ENCODE measurements around the gene DYNLL1. TPM values are rescaled to one million over a fixed set of nuclear protein-coding genes. Genes with fewer than 3 reads are reported as not detected.

Gene DYNLL1
- total and polyA plus RNA-seq, 2 experiments from 2014 or later: 310 to 868 TPM

DNA sequence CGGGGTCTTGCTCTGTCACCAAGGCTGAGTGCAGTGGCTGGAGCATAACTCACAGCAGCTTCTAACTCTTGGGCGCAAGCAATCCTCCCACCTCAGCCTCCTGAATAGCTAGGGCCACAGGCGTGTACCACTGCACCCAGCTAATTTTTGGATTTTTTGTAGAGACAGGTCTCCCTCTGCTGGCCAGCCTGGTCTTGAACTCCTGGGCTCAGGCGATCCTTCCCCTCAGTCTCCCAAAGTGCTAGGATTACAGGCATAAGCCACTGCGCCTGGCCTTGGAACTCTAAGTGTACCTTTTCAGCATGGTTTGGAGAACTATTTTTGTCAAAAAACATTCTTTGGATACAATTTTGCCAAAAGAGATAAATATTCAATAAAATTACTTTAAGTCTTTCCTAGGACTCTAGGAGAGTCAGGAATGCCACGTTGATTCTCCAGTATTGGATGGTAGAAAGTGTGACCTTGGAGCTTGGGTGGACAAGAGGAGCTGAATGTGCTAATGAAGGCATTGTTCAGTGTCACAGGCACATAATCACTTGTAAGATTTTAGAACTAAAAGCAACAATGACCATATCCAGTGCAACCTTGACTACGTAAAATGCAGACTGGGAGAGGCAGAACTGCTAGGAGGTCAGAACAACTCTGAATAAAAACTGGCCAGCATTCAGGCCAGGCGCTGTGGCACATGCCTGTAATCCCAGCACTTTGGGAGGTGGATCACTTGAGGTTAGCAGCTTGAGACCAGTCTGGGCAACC, 29.2 kb upstream of the DYNLL1 start:
- Histone ChIP-seq H3K36me3 (ENCODE audit: insufficient read depth) (peaks cover 43% of the 10 kb centered on the region), H3K4me3 (0 out of 2 replicates have a peak overlapping the region, but pooled peaks have one; percentile 26), H3K4me1 (ENCODE audit: insufficient read depth) (peaks cover 10% of the 10 kb centered on the region; the same call in 1 of the 2 replicates), H3K79me2 (replicated peaks; ENCODE audit: insufficient read depth) (peaks cover 57% of the 10 kb centered on the region), H3F3A (replicated peaks; ENCODE audit: low read depth) (peaks cover 53% of the 10 kb centered on the region), H3K27ac (ENCODE audit: low read depth) (peak overlapping the region; percentile 79), H3K4me2 (0 out of 2 replicates have a peak overlapping the region, but pooled peaks have one; percentile 65), H3K27me3 (ENCODE audit: insufficient read depth) (0 out of 2 replicates have a peak, but pooled peaks cover 2% of the 10 kb centered on the region), H4K20me1 (replicated peaks; ENCODE audit: insufficient read depth) (peaks cover 50% of the 10 kb centered on the region), H3K9me2 (ENCODE audit: insufficient read depth) (no peaks in the 10 kb centered on the region), H2AFZ (no peak overlapping the region)
- Mint-ChIP-seq H3K27me3 (ENCODE audit: insufficient read depth, low read depth, poor library complexity) (peaks cover 10% of the 10 kb centered on the region), H3K4me3 (peak overlapping the region; percentile 34; the same call in 1 of the 3 replicates), H3K9me3 (no peaks in the 10 kb centered on the region), H3K36me3 (ENCODE audit: low read depth) (peaks cover 66% of the 10 kb centered on the region), H3K27ac (no peak overlapping the region), H3K4me1 (peaks cover 21% of the 10 kb centered on the region)
- ATAC-seq: peak; percentile 28
- peak; percentile 66 to 72 for TF ChIP-seq CTCF (conservative IDR thresholded peaks at IDR 0.05; ENCODE audit: low read depth in 2 of 2)
- no peak for TF ChIP-seq ZNF114 (CRISPR knock-in tag; IDR thresholded peaks at IDR 0.05)
- peak; percentile 77 for DNase-seq (ENCODE audit: low spot score)

DNA sequence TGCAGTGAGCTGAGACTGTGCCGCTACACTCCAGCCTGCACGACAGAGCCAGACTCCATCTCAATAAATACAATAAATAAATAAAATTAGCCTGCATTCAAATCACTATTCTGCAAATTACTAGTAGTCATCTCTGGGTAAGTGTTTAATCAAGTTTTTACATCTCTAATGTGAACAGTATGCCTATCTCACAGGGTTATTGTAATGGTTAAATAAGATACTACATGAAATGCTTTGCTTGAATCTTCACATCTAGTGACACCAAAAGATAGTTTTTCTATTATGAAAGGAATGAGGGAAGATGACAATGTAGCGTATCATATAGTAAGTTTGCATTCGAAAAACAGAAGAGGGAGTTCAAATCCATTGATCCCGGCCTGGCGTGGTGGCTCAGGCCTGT, 28.5 kb upstream of the DYNLL1 start:
- H2AFZ ChIP-seq: no peak overlapping the region
- H4K20me1 ChIP-seq (replicated peaks; ENCODE audit: insufficient read depth): peaks cover 47% of the 10 kb centered on the region
- Mint-ChIP-seq H3K4me3 (peak overlapping the region; percentile 96; the same call in 2 of the 3 replicates), H3K27ac (no peak overlapping the region), H3K27me3 (ENCODE audit: insufficient read depth, low read depth, poor library complexity) (peaks cover 10% of the 10 kb centered on the region), H3K9me3 (no peaks in the 10 kb centered on the region), H3K36me3 (ENCODE audit: low read depth) (peaks cover 59% of the 10 kb centered on the region), H3K4me1 (peaks cover 21% of the 10 kb centered on the region)
- peaks cover 36% of the 10 kb centered on the region for H3K36me3 ChIP-seq (ENCODE audit: insufficient read depth)
- peak overlapping the region; percentile 26 for H3K4me3 ChIP-seq
- peaks cover 57% of the 10 kb centered on the region for H3K79me2 ChIP-seq (replicated peaks; ENCODE audit: insufficient read depth)
- no peaks in the 10 kb centered on the region for H3K9me2 ChIP-seq (ENCODE audit: insufficient read depth)
- peaks cover 47% of the 10 kb centered on the region for H3F3A ChIP-seq (replicated peaks; ENCODE audit: low read depth)
- 0 out of 2 replicates have a peak overlapping the region, but pooled peaks have one; percentile 65 for H3K4me2 ChIP-seq
- H3K27me3 ChIP-seq (ENCODE audit: insufficient read depth): 0 out of 2 replicates have a peak, but pooled peaks cover 2% of the 10 kb centered on the region
- no peak for ATAC-seq
- peaks cover 10% of the 10 kb centered on the region; the same call in 1 of the 2 replicates for H3K4me1 ChIP-seq (ENCODE audit: insufficient read depth)
- DNase-seq (ENCODE audit: low spot score): no peak
- peak overlapping the region; percentile 79 for H3K27ac ChIP-seq (ENCODE audit: low read depth)
- TF ChIP-seq ZNF462 (CRISPR knock-in tag; IDR thresholded peaks at IDR 0.05): no peak
- TF ChIP-seq ZNF114 (CRISPR knock-in tag; IDR thresholded peaks at IDR 0.05): no peak
- TF ChIP-seq ZNF331 (CRISPR knock-in tag; IDR thresholded peaks at IDR 0.05; ENCODE audit: low read depth): no peak
- TF ChIP-seq EZH2 (IDR thresholded peaks at IDR 0.05; ENCODE audit: low read depth, unreplicated experiment): no peak
- TF ChIP-seq CREB1 (CRISPR knock-in tag; IDR thresholded peaks at IDR 0.05; ENCODE audit: low read depth): no peak
- TF ChIP-seq CTCF (conservative IDR thresholded peaks at IDR 0.05; ENCODE audit: low read depth in 2 of 2): no peak
- no peak for TF ChIP-seq EZH2phosphoT487 (IDR thresholded peaks at IDR 0.05; ENCODE audit: unreplicated experiment)
- TF ChIP-seq NANOG (IDR thresholded peaks at IDR 0.05; ENCODE audit: borderline replicate concordance): no peak

Measured in GM23338 (cell line).